HepG2 (cell line): ENCODE results near the gene ITPK1. TPM values are rescaled to one million over a fixed set of nuclear protein-coding genes. Genes with fewer than 3 reads are reported as not detected.

Source experiments
- ASH2L ChIP-seq: fragments of 300-600, 200-600 bp; sonication (generic); IDR thresholded peaks from 2 replicates; pipeline ENCODE4 v1.7.0; 2017; ENCODE audit warnings: low read depth, mild to moderate bottlenecking, moderate library complexity, mixed read lengths, low read length; ENCODE audit not compliant: insufficient read length
- ISX ChIP-seq: sonication (generic); formaldehyde crosslinking; conservative IDR thresholded peaks from 2 replicates; pipeline ENCODE4 v1.5.0; 2020; ENCODE audit warnings: missing genetic modification reagents
- KDM2A ChIP-seq: sonication (generic); formaldehyde crosslinking; IDR thresholded peaks from 2 replicates; pipeline ENCODE4 v1.4.0; 2020; ENCODE audit warnings: low read depth, missing genetic modification reagents, borderline replicate concordance
- SRSF1 ChIP-seq: fragments of 200-400 bp; formaldehyde crosslinking; optimal IDR thresholded peaks from 2 replicates; pipeline ENCODE3; 2017; ENCODE audit warnings: mild to moderate bottlenecking, low read depth, low read length, moderate library complexity
- TCF12 ChIP-seq, 2 experiments: fragments of 450-650 bp in 1 of 2; sonication (generic) in 1 of 2; formaldehyde crosslinking in 1 of 2; IDR thresholded peaks; 2 replicates each; pipeline versions ENCODE4 v1.6.1 to v1.8.0; 2017 to 2022; ENCODE audit warnings: antibody characterized with exemption in 1 of 2, mild to moderate bottlenecking in 1 of 2, missing genetic modification reagents in 1 of 2, moderate library complexity in 1 of 2
- ZBTB20 ChIP-seq: sonication (generic); formaldehyde crosslinking; IDR thresholded peaks from 2 replicates; pipeline ENCODE4 v1.8.1; 2023; ENCODE audit warnings: missing genetic modification reagents, low read depth, mild to moderate bottlenecking, borderline replicate concordance
- ZFAT ChIP-seq: sonication (generic); formaldehyde crosslinking; conservative IDR thresholded peaks from 2 replicates; pipeline ENCODE4 v1.8.1; 2023; ENCODE audit warnings: missing genetic modification reagents, inconsistent platforms
- ZNF558 ChIP-seq: sonication (generic); formaldehyde crosslinking; IDR thresholded peaks from 2 replicates; pipeline ENCODE4 v1.9.0; 2022; ENCODE audit warnings: mild to moderate bottlenecking, missing genetic modification reagents, borderline replicate concordance
- ZNF598 ChIP-seq: sonication (generic); formaldehyde crosslinking; IDR thresholded peaks from 2 replicates; pipeline ENCODE4 v1.5.1; 2020; ENCODE audit warnings: mild to moderate bottlenecking, missing genetic modification reagents, borderline replicate concordance
- ZNF768 ChIP-seq: sonication (generic); formaldehyde crosslinking; IDR thresholded peaks from 2 replicates; pipeline ENCODE4 v1.4.0; 2020; ENCODE audit warnings: missing genetic modification reagents
- polyA plus RNA-seq, 8 experiments: library from polyadenylated mRNA; depleted of rRNA in 3 of 8; stranded (reverse) in 7 of 8; unstranded in 1 of 8; fragments of >200 nt; fragmentation: Illumina TruSeq in 4 of 8; extraction: Trizol in 4 of 8; gene quantifications; 2 replicates each; pipeline versions ENCODE4 v1.2.1 to v1.2.3, GENCODE V29; 2011 to 2016; ENCODE audit warnings: low read depth in 4 of 8, missing spikeins in 1 of 8, mixed read lengths in 1 of 8; ENCODE audit not compliant: insufficient read depth in 1 of 8
- total RNA-seq, 5 experiments: library from RNA; depleted of rRNA; stranded (reverse); fragments of >200 nt; fragmentation: Illumina TruSeq; extraction: Trizol; gene quantifications; 2 replicates each; pipeline ENCODE4 v1.2.3, GENCODE V29; 2016; ENCODE audit warnings: low read depth in 1 of 5
- TF ChIP-seq, protein P1 (sequence below): sonication (generic); formaldehyde crosslinking; IDR thresholded peaks from 2 replicates; pipeline ENCODE4 v1.9.0; 2021; ENCODE audit warnings: mild to moderate bottlenecking, missing genetic modification reagents
- TF ChIP-seq, protein P2 (sequence below): sonication (generic); formaldehyde crosslinking; IDR thresholded peaks from 2 replicates; pipeline ENCODE4 v1.4.0; 2020; ENCODE audit warnings: mild to moderate bottlenecking, missing genetic modification reagents
- TF ChIP-seq, protein P3 (sequence below): sonication (generic); formaldehyde crosslinking; IDR thresholded peaks from 2 replicates; pipeline ENCODE4 v1.5.0; 2020; ENCODE audit warnings: missing genetic modification reagents
- TF ChIP-seq, protein P4 (sequence below): sonication (generic); formaldehyde crosslinking; IDR thresholded peaks from 2 replicates; pipeline ENCODE4 v1.8.0; 2022; ENCODE audit warnings: low read depth, missing genetic modification reagents
- TF ChIP-seq, protein P5 (sequence below): sonication (generic); formaldehyde crosslinking; IDR thresholded peaks from 2 replicates; pipeline ENCODE4 v1.4.0; 2020; ENCODE audit warnings: mild to moderate bottlenecking, missing genetic modification reagents

Gene ITPK1
- total and polyA plus RNA-seq, 2 of the 13 experiments (the other 11 are each of a cell fraction or from before 2014, with no cell fraction given) = 20.5 to 47.5 TPM

DNA sequence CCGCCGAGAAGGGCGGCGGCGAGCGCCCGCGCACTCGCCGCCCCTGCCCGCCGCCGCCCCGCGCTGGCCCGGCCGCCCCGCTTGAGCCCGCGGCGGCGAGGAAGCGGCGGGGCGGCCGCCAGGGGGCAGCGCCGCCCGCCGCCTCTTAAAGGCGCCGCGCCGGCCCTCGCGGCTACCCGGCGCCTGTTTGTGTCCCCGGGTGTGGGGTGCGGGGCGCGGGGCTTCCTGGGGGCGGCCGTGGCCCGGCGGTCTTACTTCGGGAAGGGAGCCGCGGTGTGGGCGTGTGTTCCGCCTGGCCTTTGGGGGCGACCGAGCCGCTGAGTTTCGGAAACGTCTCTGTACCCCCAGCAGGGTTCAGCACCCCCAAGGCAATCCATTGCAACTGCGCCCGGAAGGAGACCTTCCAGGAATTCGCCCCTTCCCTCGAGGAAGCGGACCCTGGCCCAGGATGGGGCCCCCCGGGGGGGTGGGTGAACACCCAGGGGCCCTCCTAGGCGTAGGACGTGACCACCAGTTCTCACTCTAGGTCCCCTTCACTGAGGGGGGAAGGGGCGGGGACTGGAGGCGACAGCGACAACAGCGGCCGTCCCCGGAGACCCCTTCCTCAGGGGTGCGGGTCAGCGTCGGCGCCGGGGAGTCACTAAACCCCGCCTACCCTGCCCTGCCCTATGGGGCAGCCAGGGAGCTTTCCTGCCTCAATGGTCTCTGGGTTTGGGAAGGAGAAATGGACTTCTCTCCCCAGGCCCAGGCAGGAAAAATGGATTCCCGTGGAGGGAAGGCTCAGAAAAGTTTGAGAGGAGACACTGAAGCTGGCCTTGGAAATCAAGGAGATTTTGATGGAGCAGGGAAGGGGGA lies at the start of gene ITPK1 (continued):
- TF ChIP-seq KDM2A (CRISPR knock-in tag) (0 out of 2 replicates have a peak, but pooled peaks have one; percentile 27), ZBTB20 (CRISPR knock-in tag) (peak; percentile 32; the same call in 1 of the 2 replicates), ZNF598 (CRISPR knock-in tag) (no peak), ZFAT (CRISPR knock-in tag) (no peak), ASH2L (peak; percentile 6), ZNF768 (CRISPR knock-in tag) (no peak), SRSF1 (peak; percentile 33), ISX (CRISPR knock-in tag) (0 out of 2 replicates have a peak, but pooled peaks have one; percentile 39), ZNF558 (CRISPR knock-in tag) (0 out of 2 replicates have a peak, but pooled peaks have one; percentile 30), TCF12 (IDR thresholded peaks at IDR 0.05) (no peak), TCF12 (CRISPR knock-in tag; IDR thresholded peaks at IDR 0.05) (0 out of 2 replicates have a peak, but pooled peaks have one; percentile 18)
- TF ChIP-seq, protein P1, sequence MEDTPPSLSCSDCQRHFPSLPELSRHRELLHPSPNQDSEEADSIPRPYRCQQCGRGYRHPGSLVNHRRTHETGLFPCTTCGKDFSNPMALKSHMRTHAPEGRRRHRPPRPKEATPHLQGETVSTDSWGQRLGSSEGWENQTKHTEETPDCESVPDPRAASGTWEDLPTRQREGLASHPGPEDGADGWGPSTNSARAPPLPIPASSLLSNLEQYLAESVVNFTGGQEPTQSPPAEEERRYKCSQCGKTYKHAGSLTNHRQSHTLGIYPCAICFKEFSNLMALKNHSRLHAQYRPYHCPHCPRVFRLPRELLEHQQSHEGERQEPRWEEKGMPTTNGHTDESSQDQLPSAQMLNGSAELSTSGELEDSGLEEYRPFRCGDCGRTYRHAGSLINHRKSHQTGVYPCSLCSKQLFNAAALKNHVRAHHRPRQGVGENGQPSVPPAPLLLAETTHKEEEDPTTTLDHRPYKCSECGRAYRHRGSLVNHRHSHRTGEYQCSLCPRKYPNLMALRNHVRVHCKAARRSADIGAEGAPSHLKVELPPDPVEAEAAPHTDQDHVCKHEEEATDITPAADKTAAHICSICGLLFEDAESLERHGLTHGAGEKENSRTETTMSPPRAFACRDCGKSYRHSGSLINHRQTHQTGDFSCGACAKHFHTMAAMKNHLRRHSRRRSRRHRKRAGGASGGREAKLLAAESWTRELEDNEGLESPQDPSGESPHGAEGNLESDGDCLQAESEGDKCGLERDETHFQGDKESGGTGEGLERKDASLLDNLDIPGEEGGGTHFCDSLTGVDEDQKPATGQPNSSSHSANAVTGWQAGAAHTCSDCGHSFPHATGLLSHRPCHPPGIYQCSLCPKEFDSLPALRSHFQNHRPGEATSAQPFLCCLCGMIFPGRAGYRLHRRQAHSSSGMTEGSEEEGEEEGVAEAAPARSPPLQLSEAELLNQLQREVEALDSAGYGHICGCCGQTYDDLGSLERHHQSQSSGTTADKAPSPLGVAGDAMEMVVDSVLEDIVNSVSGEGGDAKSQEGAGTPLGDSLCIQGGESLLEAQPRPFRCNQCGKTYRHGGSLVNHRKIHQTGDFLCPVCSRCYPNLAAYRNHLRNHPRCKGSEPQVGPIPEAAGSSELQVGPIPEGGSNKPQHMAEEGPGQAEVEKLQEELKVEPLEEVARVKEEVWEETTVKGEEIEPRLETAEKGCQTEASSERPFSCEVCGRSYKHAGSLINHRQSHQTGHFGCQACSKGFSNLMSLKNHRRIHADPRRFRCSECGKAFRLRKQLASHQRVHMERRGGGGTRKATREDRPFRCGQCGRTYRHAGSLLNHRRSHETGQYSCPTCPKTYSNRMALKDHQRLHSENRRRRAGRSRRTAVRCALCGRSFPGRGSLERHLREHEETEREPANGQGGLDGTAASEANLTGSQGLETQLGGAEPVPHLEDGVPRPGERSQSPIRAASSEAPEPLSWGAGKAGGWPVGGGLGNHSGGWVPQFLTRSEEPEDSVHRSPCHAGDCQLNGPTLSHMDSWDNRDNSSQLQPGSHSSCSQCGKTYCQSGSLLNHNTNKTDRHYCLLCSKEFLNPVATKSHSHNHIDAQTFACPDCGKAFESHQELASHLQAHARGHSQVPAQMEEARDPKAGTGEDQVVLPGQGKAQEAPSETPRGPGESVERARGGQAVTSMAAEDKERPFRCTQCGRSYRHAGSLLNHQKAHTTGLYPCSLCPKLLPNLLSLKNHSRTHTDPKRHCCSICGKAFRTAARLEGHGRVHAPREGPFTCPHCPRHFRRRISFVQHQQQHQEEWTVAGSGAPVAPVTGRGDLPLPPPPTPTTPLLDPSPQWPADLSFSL (CRISPR knock-in tag) = 0 out of 2 replicates have a peak, but pooled peaks have one; percentile 42
- TF ChIP-seq, protein P2, sequence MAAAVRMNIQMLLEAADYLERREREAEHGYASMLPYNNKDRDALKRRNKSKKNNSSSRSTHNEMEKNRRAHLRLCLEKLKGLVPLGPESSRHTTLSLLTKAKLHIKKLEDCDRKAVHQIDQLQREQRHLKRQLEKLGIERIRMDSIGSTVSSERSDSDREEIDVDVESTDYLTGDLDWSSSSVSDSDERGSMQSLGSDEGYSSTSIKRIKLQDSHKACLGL (CRISPR knock-in tag) = peak; percentile 48; the same call in 1 of the 2 replicates
- TF ChIP-seq, protein P3, sequence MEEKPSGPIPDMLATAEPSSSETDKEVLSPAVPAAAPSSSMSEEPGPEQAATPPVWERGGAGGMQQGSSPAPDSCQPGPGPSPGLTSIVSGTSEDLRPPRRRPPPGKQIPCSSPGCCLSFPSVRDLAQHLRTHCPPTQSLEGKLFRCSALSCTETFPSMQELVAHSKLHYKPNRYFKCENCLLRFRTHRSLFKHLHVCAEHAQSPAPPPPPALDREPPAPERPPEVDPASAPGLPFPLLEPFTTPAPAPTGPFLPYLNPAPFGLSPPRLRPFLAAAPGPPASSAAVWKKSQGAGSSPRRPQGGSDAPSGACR (CRISPR knock-in tag) = 0 out of 2 replicates have a peak, but pooled peaks have one; percentile 50
- TF ChIP-seq, protein P4, sequence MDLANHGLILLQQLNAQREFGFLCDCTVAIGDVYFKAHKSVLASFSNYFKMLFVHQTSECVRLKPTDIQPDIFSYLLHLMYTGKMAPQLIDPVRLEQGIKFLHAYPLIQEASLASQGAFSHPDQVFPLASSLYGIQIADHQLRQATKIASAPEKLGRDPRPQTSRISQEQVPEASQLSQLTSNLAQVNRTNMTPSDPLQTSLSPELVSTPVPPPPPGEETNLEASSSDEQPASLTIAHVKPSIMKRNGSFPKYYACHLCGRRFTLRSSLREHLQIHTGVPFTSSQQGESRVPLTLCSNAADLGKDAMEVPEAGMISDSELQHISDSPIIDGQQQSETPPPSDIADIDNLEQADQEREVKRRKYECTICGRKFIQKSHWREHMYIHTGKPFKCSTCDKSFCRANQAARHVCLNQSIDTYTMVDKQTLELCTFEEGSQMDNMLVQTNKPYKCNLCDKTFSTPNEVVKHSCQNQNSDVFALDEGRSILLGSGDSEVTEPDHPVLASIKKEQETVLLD = 0 out of 2 replicates have a peak, but pooled peaks have one; percentile 5
- TF ChIP-seq, protein P5, sequence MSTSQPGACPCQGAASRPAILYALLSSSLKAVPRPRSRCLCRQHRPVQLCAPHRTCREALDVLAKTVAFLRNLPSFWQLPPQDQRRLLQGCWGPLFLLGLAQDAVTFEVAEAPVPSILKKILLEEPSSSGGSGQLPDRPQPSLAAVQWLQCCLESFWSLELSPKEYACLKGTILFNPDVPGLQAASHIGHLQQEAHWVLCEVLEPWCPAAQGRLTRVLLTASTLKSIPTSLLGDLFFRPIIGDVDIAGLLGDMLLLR (CRISPR knock-in tag) = peak; percentile 50; the same call in 1 of the 2 replicates
